ENCODE results near the gene HILPDA. TPM values are rescaled to one million over a fixed set of nuclear protein-coding genes. Genes with fewer than 3 reads are reported as not detected.
A peak's percentile ranks its signal among the peaks of the same experiment; 100 is the strongest.
"Not testable (repeated sequence)": the region's sequence is repeated elsewhere in the genome, so short reads cannot be mapped to it uniquely, and the experiment has no call there.

Gene HILPDA
- total RNA-seq, 4 donors from 2014 or later = 1.1 to 4.3 (median 3.2) TPM

GRCh38 chr7:128466871-128467270 lies 11.2 kb downstream of the HILPDA start:
- in situ Hi-C loops (cut with MboI; ENCODE audit: low sequenced_read_pairs in 4 of 4) = loop anchor here in 3 of 4 donors (25.0 kb wide), 2 partner anchors 395 to 420 kb away; partner anchors contain the start of gene ATP6V1F (in 1 of the 3)
- H3K27me3 ChIP-seq; H3K27ac ChIP-seq; DNase-seq; intact Hi-C loops (cut with DNase I; ENCODE audit: low total_unique reads); H3K9me3 ChIP-seq; H3K36me3 ChIP-seq; ATAC-seq; H3K4me1 ChIP-seq; H3K4me3 ChIP-seq: not testable (repeated sequence)

DNA sequence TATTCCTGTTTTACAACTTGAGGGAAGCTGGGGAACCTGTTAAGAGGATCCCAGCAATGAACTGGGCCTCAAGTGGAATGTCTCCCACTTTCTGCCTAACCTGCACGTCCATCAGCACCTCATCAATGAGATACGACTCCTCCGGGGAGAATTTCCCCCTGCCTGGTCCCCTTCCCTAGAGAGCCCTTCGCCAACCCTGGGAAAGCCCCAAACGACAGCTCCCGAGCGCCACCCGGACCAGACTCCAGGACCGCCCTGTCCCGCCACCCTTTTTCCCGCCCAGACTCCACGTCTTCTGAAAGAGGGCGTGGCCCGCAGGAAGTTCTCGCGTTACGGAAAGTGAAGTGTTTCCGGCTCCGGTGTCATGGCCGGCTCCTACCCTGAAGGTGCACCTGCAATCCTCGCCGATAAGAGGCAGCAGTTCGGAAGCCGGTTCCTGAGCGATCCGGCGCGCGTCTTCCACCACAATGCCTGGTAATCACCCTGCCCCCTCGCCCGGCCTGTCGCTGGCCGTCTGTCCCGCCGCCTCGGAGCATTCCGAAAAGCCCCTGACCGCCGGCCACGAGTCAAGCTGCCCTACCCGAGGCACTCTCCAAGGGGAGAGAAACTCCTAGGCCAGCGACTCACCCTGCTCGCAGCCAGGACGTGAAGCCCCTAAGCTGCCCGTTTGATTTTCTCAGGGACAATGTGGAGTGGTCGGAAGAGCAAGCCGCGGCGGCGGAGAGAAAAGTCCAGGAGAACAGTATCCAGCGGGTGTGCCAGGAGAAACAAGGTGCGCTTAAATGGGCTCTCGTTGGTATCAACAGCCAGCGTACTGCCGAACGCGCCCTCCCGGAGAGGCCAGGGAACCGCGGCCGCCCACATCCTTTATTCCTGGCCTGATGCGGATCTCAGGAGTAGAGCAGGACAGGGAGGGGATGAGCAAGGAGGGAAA lies 21.0 kb downstream of the HILPDA start, which contains the start of gene METTL2B:
METTL2B (plus strand) TSS at position 347 of the 934 bp plus-strand sequence; CDS start at position 365, 18 bp downstream.
- peak within 1 kb of the TSS; percentile 70 to 99 (median 85) for H3K4me3 ChIP-seq
- DNase-seq (peak; percentile 79 to 88), ATAC-seq (peak; percentile 99)
- H3K9me3 ChIP-seq; H3K27me3 ChIP-seq; in situ Hi-C loops (cut with MboI; ENCODE audit: low sequenced_read_pairs in 4 of 4): not testable (repeated sequence)
- peaks cover 11 to 12% of the 10 kb centered on the region in 2 donors for H3K4me1 ChIP-seq
- H3K27ac ChIP-seq = peak within 1 kb of the TSS; percentile 87 to 94 (median 90)
- TF ChIP-seq CTCF (IDR thresholded peaks at IDR 0.05 in 4 of 5, conservative IDR thresholded peaks at IDR 0.05 in 1 of 5) (peak in 4 of 5 experiments; percentile 28 to 51 (median 44)), POLR2A (IDR thresholded peaks at IDR 0.05) (peak; percentile 61 to 75)
- intact Hi-C loops (cut with DNase I; ENCODE audit: low total_unique reads) = loop anchor here (1.0 to 2.0 kb wide), 3 partner anchors 133 to 406 kb away; partner anchors contain the start of genes CALU and RBM28
- peaks cover 0 to 13% of the 10 kb centered on the region in 2 donors for H3K36me3 ChIP-seq

- Histone ChIP-seq H3K27ac (peak overlapping the region; percentile 87 to 94 (median 90)), H3K36me3 (peaks cover 0 to 13% of the 10 kb centered on the region in 2 donors), H3K4me1 (peaks cover 11 to 12% of the 10 kb centered on the region in 2 donors), H3K4me3 (peak overlapping the region; percentile 70 to 99 (median 85))
- H3K9me3 ChIP-seq; H3K27me3 ChIP-seq; ATAC-seq; DNase-seq; in situ Hi-C loops (cut with MboI; ENCODE audit: low sequenced_read_pairs in 4 of 4): not testable (repeated sequence)
- intact Hi-C loops (cut with DNase I; ENCODE audit: low total_unique reads) = loop anchor here (2.0 kb wide), 1 partner anchor 405 kb away; no protein-coding TSS in a partner anchor
These were observed 21.6 kb downstream of the HILPDA start for GRCh38 chr7:128477336-128477690.

DNA sequence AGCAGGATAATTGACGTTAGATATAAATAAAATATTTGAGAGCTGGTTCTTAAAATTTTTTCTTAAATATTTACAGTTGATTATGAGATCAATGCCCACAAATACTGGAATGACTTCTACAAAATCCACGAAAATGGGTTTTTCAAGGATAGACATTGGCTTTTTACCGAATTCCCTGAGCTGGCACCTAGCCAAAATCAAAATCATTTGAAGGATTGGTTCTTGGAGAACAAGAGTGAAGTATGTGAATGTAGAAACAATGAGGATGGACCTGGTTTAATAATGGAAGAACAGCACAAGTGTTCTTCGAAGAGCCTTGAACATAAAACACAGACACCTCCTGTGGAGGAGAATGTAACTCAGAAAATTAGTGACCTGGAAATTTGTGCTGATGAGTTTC lies 23.4 kb downstream of the HILPDA start:
- H3K4me3 ChIP-seq; DNase-seq; in situ Hi-C loops (cut with MboI; ENCODE audit: low sequenced_read_pairs in 4 of 4); H3K27me3 ChIP-seq; intact Hi-C loops (cut with DNase I; ENCODE audit: low total_unique reads); H3K9me3 ChIP-seq; ATAC-seq; H3K27ac ChIP-seq: not testable (repeated sequence)
- H3K4me1 ChIP-seq = peaks cover 11 to 12% of the 10 kb centered on the region in 2 donors
- H3K36me3 ChIP-seq = peaks cover 0 to 22% of the 10 kb centered on the region in 2 donors

GRCh38 chr7:128488134-128488533 lies 32.5 kb downstream of the HILPDA start:
- H3K27ac ChIP-seq; H3K4me1 ChIP-seq; intact Hi-C loops (cut with DNase I; ENCODE audit: low total_unique reads); ATAC-seq; H3K27me3 ChIP-seq; in situ Hi-C loops (cut with MboI; ENCODE audit: low sequenced_read_pairs in 4 of 4); H3K4me3 ChIP-seq; DNase-seq; H3K9me3 ChIP-seq: not testable (repeated sequence)
- H3K36me3 ChIP-seq = peaks cover 0 to 21% of the 10 kb centered on the region in 2 donors

GRCh38 chr7:128497405-128497804 lies 41.7 kb downstream of the HILPDA start:
- H3K36me3 ChIP-seq = peaks cover 0 to 67% of the 10 kb centered on the region in 2 donors
- no peak overlapping the region for H3K27ac ChIP-seq
- H3K9me3 ChIP-seq = no peaks in the 10 kb centered on the region
- intact Hi-C loops (cut with DNase I; ENCODE audit: low total_unique reads) (no loop called here), in situ Hi-C loops (cut with MboI; ENCODE audit: low sequenced_read_pairs in 4 of 4) (no loop called here)
- H3K4me3 ChIP-seq = no peak overlapping the region
- no peak for TF ChIP-seq POLR2A (IDR thresholded peaks at IDR 0.05)
- TF ChIP-seq CTCF (IDR thresholded peaks at IDR 0.05 in 4 of 5, conservative IDR thresholded peaks at IDR 0.05 in 1 of 5) = no peak
- H3K27me3 ChIP-seq = no peaks in the 10 kb centered on the region
- DNase-seq (no peak), ATAC-seq (no peak)
- H3K4me1 ChIP-seq = no peaks in the 10 kb centered on the region

DNA sequence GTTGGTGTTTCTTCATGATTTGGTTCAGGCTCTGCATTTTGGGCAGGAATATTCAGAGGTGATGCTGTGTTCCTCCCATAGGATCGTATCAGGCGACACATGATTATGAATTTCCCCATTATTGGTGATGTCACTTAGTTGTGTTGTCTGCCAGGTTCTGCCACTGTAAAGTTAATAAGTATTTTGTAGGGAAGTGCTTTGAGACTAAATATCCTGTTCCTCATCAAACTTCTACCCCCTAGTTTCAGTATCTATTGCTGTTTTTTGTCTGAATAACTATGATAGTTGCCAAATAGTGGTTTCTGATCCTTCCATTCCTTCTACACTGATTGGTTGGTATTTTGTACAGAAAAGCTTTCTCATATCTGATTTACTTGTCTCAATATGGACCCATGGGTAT lies 49.7 kb downstream of the HILPDA start:
- peaks cover 0 to 22% of the 10 kb centered on the region in 2 donors for H3K36me3 ChIP-seq
- H3K27ac ChIP-seq; DNase-seq; intact Hi-C loops (cut with DNase I; ENCODE audit: low total_unique reads); ATAC-seq; H3K9me3 ChIP-seq; H3K4me1 ChIP-seq; H3K4me3 ChIP-seq; in situ Hi-C loops (cut with MboI; ENCODE audit: low sequenced_read_pairs in 4 of 4); H3K27me3 ChIP-seq: not testable (repeated sequence)

GRCh38 chr7:128506819-128507218 lies 51.1 kb downstream of the HILPDA start:
- H3K27ac ChIP-seq; H3K4me3 ChIP-seq; in situ Hi-C loops (cut with MboI; ENCODE audit: low sequenced_read_pairs in 4 of 4); H3K36me3 ChIP-seq; H3K4me1 ChIP-seq; ATAC-seq; H3K9me3 ChIP-seq; DNase-seq; H3K27me3 ChIP-seq; intact Hi-C loops (cut with DNase I; ENCODE audit: low total_unique reads): not testable (repeated sequence)

GRCh38 chr7:128507321-128507993 lies 51.8 kb downstream of the HILPDA start:
- H3K4me1 ChIP-seq; intact Hi-C loops (cut with DNase I; ENCODE audit: low total_unique reads); DNase-seq; H3K4me3 ChIP-seq; in situ Hi-C loops (cut with MboI; ENCODE audit: low sequenced_read_pairs in 4 of 4); H3K27ac ChIP-seq; H3K36me3 ChIP-seq; ATAC-seq; H3K27me3 ChIP-seq; H3K9me3 ChIP-seq: not testable (repeated sequence)
